Renal cortical epithelial cell (primary cell): ENCODE measurements around the gene HBG2. TPM values are rescaled to one million over a fixed set of nuclear protein-coding genes. Genes with fewer than 3 reads are reported as not detected.
A peak's percentile ranks its signal among the peaks of the same experiment; 100 is the strongest.

ENCODE experiments used
- DNase-seq: peaks from one replicate; pipeline ENCODE4 v3.0.0-alpha.2; 2011; ENCODE audit warnings: low read depth
- total RNA-seq: library from RNA; depleted of rRNA; stranded (reverse); fragments of >200 nt; gene quantifications from 2 replicates; pipeline ENCODE4 v1.2.3, GENCODE V29; 2014

The HBG2 gene
- total RNA-seq, 1 donor from 2014 or later, result not detected

DNA sequence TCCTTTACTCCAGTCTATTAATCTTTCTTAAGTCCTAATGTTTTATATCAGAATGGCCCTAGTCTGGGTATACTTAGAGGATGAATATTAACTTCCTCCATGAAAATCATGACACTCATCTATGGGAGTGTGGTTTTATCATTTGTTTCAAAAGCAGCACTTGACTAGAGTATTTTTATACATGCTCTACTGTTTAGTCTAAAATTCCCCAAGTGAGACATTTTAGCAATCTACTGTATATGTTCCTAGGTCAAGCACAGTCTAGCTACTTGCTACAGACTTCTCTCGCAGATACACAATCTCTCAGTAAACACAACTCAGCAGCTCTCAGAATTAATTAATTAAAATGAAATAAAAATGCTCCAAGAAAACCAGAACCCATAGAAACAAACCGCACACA lies 24.8 kb downstream of the HBG2 start:
- no peak for DNase-seq

GRCh38 chr11:5229356-5229755 lies 25.2 kb downstream of the HBG2 start:
- DNase-seq, result no peak

DNA sequence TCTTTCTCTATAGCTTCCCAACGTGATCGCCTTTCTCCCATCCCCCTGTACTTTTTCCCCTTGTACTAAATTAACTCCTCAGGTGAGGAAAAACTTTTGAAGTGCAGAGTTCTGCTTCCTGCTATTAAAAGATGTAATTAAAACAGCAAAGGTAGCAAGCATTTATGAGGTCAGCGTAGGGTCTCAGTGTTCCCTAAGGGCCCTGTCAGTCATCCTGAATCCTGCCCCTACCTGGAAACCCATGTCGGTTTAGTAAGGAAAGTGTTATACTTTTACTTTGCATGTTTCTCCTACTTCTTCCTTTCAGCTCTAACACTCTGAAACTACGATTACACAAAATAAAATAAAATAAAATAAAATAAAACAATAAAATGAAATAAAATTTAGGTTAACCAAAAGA lies 26.5 kb downstream of the HBG2 start:
- no peak for DNase-seq

- no peak for DNase-seq
Measured at GRCh38 chr11:5227681-5228080, 26.9 kb downstream of the HBG2 start.

- DNase-seq, result no peak
Measured at GRCh38 chr11:5226732-5227310, 27.8 kb downstream of the HBG2 start, which contains the start of gene HBB. Gene HBB, minus strand, starts transcription at chr11:5227071. Its CDS starts 50 bp downstream, at chr11:5227021.

DNA sequence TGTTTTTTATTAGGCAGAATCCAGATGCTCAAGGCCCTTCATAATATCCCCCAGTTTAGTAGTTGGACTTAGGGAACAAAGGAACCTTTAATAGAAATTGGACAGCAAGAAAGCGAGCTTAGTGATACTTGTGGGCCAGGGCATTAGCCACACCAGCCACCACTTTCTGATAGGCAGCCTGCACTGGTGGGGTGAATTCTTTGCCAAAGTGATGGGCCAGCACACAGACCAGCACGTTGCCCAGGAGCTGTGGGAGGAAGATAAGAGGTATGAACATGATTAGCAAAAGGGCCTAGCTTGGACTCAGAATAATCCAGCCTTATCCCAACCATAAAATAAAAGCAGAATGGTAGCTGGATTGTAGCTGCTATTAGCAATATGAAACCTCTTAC lies 29.1 kb downstream of the HBG2 start:
- no peak for DNase-seq

GRCh38 chr11:5224538-5225479 lies 29.8 kb downstream of the HBG2 start:
- DNase-seq, result no peak

- no peak for DNase-seq
Measured at GRCh38 chr11:5223686-5224085, 30.9 kb downstream of the HBG2 start.

DNA sequence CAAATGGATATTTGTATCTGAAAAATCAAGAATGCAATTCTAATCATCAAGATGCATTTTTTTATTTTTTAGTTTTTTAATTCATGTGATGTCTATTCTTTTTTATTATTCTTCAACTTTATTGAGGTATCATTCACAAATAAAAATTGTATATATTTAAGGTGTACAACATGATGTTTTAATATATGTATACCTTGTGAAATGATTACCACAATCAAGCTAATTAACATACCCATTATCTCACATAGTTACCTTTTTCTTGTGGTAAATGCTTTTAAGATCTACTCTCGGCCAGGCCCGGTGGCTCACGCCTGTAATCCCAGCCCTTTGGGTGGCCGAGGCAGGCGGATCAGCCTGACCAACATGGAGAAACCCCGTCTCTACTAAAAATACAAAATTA lies 31.4 kb downstream of the HBG2 start:
- no peak for DNase-seq

GRCh38 chr11:5210376-5210885 lies 44.1 kb downstream of the HBG2 start:
- no peak for DNase-seq

GRCh38 chr11:5204787-5205186 lies 49.8 kb downstream of the HBG2 start:
- peak; percentile 73 for DNase-seq

DNA sequence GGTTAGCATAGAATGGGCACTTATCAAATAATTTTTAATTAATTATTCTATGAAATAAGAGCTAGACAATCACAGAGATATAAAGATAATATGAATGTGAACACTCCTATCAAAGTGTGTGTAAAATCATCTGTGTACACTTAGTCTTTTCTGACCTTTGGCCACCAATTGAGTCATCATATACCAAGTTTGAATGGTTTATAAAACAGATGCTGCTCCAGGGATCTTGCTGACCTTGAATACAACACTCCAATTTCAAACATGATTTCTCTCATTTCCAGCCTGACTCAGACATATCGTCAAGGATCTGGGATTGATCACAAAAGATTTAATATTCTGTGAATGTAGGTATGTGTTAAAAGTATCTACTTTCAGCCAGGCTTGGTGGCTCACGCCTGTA lies 51.2 kb downstream of the HBG2 start:
- DNase-seq, result no peak

Other genes with a start within 250 kb of the HBG2 start
- not detected in 2 replicates for gene OR52J3, start 208.3 kb downstream of the HBG2 start, total RNA-seq
- gene OR52E2, start 195.2 kb downstream of the HBG2 start, total RNA-seq, result not detected in 2 replicates
- not detected in 2 replicates for gene OR52E1, start 185.2 kb downstream of the HBG2 start, total RNA-seq
- not detected in 2 replicates for gene OR52A5, start 116.4 kb downstream of the HBG2 start, total RNA-seq
- gene OR52A1, start 100.0 kb downstream of the HBG2 start, total RNA-seq, result not detected in 2 replicates
- not detected in 2 replicates for gene OR51V1, start 54.1 kb downstream of the HBG2 start, total RNA-seq
- not detected in 2 replicates for gene HBB, start 27.7 kb downstream of the HBG2 start, total RNA-seq
- gene HBD, start 20.3 kb downstream of the HBG2 start, total RNA-seq, result not detected in 2 replicates
- not detected in 2 replicates for gene HBG1, start 4.9 kb downstream of the HBG2 start, total RNA-seq
- not detected in 2 replicates for gene HBE1, start 15.2 kb upstream of the HBG2 start, total RNA-seq
- gene OR51B4, start 47.2 kb upstream of the HBG2 start, total RNA-seq, result not detected in 2 replicates
- not detected in 2 replicates for gene OR51B2, start 69.5 kb upstream of the HBG2 start, total RNA-seq
- gene OR51B5, start 88.7 kb upstream of the HBG2 start, total RNA-seq, result 0.15 TPM in 1 of 2 replicates, not detected in the other
- gene OR51B6, start 96.7 kb upstream of the HBG2 start, total RNA-seq, result not detected in 2 replicates
- not detected in 2 replicates for gene OR51M1, start 129.0 kb upstream of the HBG2 start, total RNA-seq
- not detected in 2 replicates for gene OR51Q1, start 167.3 kb upstream of the HBG2 start, total RNA-seq
- gene OR51I1, start 186.7 kb upstream of the HBG2 start, total RNA-seq, result 0.20 TPM in 1 of 2 replicates, not detected in the other
- gene OR51I2, start 194.5 kb upstream of the HBG2 start, total RNA-seq, result not detected in 2 replicates
- 0.10 TPM in 1 of 2 replicates, not detected in the other for gene OR52D1, start 233.9 kb upstream of the HBG2 start, total RNA-seq